GM12865 (cell line): Measurements from ENCODE around the gene NEDD8.
A peak's percentile ranks its signal among the peaks of the same experiment; 100 is the strongest.
"Not testable (repeated sequence)": the region's sequence is repeated elsewhere in the genome, so short reads cannot be mapped to it uniquely, and the experiment has no call there.

Source experiments
- DNase-seq: peaks from one replicate; pipeline ENCODE4 v3.0.0; 2010; ENCODE audit warnings: low read depth
- H3K4me3 ChIP-seq: 2 replicates; pipeline ENCODE4 v1.5.1; 2011; ENCODE audit warnings: mild to moderate bottlenecking, low read depth, low read length, control low read depth
- TF ChIP-seq, protein P1 (sequence below): IDR thresholded peaks from 2 replicates; pipeline ENCODE4 v1.5.1; 2011; ENCODE audit warnings: low read length, control low read depth, low read depth, inconsistent platforms; ENCODE audit not compliant: insufficient read depth; ENCODE audit errors: missing control alignments

Gene NEDD8

DNA sequence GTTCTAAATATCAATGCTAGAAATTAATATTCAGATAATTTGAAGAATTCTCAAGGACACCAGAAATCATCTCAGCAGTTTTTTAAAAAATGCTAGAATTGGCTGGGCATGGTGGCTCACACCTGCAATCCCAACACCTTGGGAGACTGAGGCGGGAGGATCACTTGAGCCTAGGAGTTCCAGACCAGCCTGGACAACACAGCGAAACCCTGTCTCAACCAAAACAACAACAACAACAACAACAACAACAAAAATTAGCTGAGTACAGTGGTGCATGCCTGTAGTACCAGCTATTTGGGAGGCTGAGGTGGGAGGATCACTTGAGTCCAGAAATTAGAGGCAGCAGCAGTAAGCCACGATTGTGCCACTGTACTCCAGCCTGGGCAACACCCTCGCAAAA lies 13.1 kb downstream of the NEDD8 start:
- H3K4me3 ChIP-seq: no peak overlapping the region
- DNase-seq: no peak
- TF ChIP-seq, protein P1, sequence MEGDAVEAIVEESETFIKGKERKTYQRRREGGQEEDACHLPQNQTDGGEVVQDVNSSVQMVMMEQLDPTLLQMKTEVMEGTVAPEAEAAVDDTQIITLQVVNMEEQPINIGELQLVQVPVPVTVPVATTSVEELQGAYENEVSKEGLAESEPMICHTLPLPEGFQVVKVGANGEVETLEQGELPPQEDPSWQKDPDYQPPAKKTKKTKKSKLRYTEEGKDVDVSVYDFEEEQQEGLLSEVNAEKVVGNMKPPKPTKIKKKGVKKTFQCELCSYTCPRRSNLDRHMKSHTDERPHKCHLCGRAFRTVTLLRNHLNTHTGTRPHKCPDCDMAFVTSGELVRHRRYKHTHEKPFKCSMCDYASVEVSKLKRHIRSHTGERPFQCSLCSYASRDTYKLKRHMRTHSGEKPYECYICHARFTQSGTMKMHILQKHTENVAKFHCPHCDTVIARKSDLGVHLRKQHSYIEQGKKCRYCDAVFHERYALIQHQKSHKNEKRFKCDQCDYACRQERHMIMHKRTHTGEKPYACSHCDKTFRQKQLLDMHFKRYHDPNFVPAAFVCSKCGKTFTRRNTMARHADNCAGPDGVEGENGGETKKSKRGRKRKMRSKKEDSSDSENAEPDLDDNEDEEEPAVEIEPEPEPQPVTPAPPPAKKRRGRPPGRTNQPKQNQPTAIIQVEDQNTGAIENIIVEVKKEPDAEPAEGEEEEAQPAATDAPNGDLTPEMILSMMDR: no peak

DNA sequence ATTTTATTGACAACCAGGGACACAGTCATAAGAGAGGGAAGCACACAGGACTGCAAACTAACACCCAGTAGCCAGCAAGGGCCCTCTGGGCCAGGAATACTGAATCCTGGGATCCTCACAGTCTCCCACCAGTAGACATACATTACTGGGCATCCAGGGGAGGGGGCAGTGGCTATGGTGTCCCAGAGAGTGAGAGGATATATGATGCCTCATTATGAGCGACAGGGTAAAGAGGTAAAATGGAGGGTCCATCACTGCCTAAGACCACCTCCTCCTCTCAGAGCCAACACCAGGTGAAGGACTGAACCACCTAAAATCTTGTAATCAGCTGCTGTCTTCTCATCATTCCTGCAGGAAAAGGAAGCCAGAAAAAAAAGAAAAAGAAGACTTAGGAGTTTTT lies 15.3 kb downstream of the NEDD8 start:
- H3K4me3 ChIP-seq, DNase-seq: not testable (repeated sequence)

DNA sequence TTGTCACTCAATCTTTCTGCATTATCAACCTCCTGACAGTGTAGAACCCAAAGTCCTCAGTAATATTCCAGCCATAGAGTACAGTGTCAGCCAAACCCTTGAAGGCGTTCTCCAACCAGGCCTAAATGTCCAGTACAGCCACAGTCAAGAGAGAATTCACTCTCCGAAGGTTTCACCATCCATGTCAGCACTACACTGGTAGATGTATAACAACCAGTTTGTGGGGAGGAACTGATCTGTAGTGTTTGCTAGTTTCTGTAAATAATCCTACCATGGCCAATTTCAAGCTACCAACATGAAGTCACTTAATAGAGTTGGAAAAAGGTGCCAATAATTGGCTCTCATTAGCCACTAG lies 15.8 kb downstream of the NEDD8 start:
- H3K4me3 ChIP-seq: no peak overlapping the region
- no peak for DNase-seq
- TF ChIP-seq, protein P1: no peak

DNA sequence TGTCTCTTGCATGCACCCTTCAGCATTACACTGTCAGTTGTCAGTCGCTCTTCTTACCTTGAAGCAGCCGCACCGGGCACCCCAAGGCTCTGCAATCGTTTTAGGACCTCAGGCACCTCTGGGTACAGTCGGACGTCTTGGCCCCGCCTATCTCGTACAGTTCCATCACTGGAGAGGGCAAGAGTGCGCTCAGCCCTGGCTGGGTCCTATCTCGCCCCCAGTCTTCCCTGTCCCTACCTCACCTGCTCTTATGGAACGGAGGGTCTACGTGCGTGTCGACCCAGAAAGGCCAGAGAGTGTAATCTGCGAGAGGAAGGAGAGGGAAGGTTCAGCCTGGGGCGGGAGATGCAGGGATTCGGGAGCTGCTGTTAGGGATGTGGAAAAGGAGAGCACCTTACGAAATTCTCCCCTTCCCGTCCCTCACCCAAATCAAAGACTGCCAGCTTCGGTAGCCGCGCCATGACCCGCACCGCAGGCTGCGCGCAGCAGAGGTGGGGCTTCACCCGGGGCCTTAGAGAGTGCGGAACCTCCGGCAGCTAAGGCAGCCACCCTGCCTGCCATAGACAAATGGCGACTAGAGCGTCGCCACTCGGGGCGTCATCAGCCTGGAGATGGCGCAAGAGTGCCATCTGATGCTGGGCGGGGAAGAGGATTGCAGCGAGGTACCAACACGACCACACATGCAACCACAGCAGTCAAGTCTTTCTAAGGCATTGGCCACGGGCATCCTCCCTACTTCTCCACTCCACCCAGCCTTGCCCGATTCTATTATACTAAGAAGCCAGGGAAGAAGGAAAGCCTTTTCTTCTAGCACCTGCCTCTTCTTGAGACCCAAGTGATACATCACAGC lies 16.4 kb downstream of the NEDD8 start, which contains the start of gene MDP1:
TSS of gene MDP1 (minus strand) at position 572 of the 850 bp plus-strand sequence. CDS start at position 461, 111 bp downstream.
- H3K4me3 ChIP-seq: peak within 1 kb of the TSS; percentile 74
- TF ChIP-seq, protein P1: peak; percentile 84
- DNase-seq: peak; percentile 94

DNA sequence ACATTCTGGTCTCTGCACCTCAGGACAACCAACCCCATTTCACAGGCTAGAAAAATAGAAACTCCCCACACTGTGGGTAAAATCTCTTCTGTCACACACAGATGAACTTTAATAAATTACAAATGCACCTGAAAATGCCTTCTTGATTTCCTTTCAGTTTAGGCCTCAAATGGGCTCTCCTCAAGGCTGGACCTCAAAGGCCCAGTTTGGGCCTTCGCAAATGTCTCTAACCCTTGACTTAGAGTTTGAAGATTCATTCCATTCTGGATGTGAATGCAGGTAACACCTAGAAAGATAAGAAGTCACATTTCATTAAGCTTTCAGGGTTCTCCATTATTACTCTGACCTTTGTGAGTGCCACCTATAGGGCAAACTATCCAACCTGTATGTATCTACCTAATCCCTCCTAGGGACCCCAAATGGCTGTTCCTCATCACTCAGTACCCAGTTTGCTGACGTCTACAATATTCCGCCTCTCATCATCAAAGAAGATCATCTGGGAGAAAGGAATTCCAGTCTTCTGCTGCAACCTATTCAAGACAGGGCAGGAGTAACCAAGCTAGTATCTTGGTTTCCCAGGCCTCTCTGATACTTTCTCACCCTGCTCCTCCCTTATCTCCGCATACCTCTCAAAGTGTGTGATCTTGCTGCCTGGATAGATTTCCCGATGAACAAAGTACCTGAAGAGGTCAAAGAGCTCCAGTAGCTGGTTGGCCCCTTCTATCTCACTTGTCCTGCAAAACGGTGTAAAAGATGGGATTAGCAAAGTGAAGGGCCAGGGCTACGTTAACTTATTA lies 18.1 kb downstream of the NEDD8 start:
- TF ChIP-seq, protein P1: no peak
- no peak for DNase-seq
- peak overlapping the region; percentile 57 for H3K4me3 ChIP-seq

DNA sequence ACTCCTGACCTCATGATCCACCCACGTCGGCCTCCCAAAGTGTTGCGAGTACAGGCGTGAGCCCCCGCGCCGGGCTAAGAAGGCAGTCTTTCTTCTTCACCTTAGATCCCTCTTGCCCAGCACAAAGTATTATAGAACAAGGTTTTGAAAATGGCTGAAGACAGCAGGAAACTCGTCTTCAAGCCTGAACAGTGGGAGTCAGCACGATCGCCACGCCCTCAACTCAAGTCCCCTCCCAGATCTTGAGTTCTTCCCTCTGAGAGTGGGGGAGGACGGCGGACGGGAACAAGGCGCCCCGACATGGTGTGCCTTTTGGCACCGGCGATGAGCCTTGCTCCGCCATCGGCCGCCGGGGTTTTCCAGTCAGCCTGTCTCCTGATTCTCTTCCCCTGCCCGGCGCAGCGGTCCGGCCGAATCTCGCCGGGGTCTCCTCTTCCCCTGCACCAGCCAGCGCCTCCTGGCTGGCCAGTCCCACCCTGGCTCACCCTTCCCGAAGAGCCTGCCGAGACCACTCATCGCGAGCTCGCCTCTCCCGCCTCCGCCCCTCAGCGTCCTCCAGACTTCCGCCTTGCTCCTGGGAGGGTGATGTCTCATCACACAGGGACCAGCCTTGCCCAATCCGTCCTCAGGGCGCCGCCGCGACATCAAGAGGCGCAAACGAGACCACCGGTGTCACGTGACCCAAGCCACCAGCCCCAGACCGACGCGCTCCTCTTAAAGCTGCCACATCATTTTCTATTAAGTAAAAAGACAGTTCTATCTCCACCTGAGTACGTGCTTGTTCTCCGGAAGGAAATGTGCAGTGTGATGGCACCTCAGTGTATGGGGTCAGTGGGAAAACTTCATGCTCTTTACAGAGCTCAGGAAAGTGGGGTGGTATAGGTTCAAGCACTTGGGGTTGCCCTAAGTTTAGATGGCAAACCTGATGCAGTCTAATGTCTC lies 19.0 kb downstream of the NEDD8 start, which contains the start of gene CHMP4A:
TSS of gene CHMP4A (minus strand) at position 565 of the 942 bp plus-strand sequence. CDS start at position 516, 49 bp downstream.
- peak within 1 kb of the TSS; percentile 57 for H3K4me3 ChIP-seq
- TF ChIP-seq, protein P1: no peak
- peak; percentile 99 for DNase-seq
